ENCODE results near the gene PRICKLE3.
"Not testable (repeated sequence)": the region's sequence is repeated elsewhere in the genome, so short reads cannot be mapped to it uniquely, and the experiment has no call there.

DNA sequence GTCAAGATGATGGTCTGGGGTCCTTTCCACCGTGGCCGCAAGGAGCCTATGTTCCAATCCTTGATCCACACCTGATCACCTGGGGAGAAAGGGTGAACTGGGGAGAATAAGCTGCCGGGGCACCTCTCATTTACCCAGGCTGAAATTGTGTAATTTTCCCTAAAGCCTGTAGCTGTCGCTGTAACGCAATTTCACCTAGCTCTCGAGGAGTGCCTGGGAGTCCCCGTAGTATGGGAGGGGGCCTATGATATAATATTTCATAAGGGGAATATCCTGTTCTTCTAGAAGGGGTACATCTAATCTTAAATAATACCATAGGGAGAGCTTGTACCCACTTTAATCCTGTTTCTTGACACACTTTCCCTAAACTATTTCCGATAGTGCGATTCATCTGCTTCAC, 43.9 kb downstream of the PRICKLE3 start:
- TF ChIP-seq MAX (IDR thresholded peaks at IDR 0.05); ZFP36 (IDR thresholded peaks at IDR 0.05; ENCODE audit: borderline replicate concordance, partially characterized antibody); CHD4 (IDR thresholded peaks at IDR 0.05; ENCODE audit: borderline replicate concordance); BHLHE40 (IDR thresholded peaks at IDR 0.05; ENCODE audit: low read depth, low read length): not testable (repeated sequence)

Measured in A549 (cell line).